ACC112 (cell line): ENCODE data around the gene KCNMA1.
"Not testable (repeated sequence)": the region's sequence is repeated elsewhere in the genome, so short reads cannot be mapped to it uniquely, and the experiment has no call there.

Experiments
- H2AFZ ChIP-seq: fragments of 200-600 bp; sonication (generic); one replicate; pipeline ENCODE4 v1.6.0; 2017; ENCODE audit warnings: antibody characterized with exemption, low read length; ENCODE audit not compliant: unreplicated experiment
- H3K27ac ChIP-seq: fragments of 200-600 bp; sonication (generic); 2 replicates; pipeline ENCODE4 v1.5.1; 2014; ENCODE audit warnings: low read depth, mild to moderate bottlenecking, antibody characterized with exemption, low read length, moderate library complexity
- H3K27me3 ChIP-seq: fragments of 200-600 bp; sonication (generic); 2 replicates; pipeline ENCODE4 v1.6.1; 2014; ENCODE audit warnings: mild to moderate bottlenecking, antibody characterized with exemption, low read length, moderate library complexity, mixed read lengths; ENCODE audit not compliant: insufficient read depth
- H3K36me3 ChIP-seq: fragments of 200-600 bp; sonication (generic); 2 replicates; pipeline ENCODE4 v1.6.1; 2016; ENCODE audit warnings: mild to moderate bottlenecking, antibody characterized with exemption, low read length, moderate library complexity, mixed read lengths; ENCODE audit not compliant: insufficient read depth
- H3K4me1 ChIP-seq: fragments of 200-600 bp; sonication (generic); one replicate; pipeline ENCODE4 v1.6.1; 2016; ENCODE audit warnings: low read length, mixed read lengths; ENCODE audit not compliant: insufficient read depth, unreplicated experiment, control insufficient read depth
- H3K4me3 ChIP-seq: fragments of 200-600 bp; sonication (generic); 2 replicates; pipeline ENCODE4 v1.5.1; 2014; ENCODE audit warnings: mild to moderate bottlenecking, low read depth, low read length
- H3K79me2 ChIP-seq: fragments of 200-600 bp; sonication (generic); one replicate; pipeline ENCODE4 v1.6.0; 2016; ENCODE audit warnings: low read length; ENCODE audit not compliant: control insufficient read depth, unreplicated experiment, insufficient read depth

KCNMA1 gene

GRCh38 chr10:77574438-77574837, 63.2 kb downstream of the KCNMA1 start:
- no peak overlapping the region for H3K27ac ChIP-seq
- no peaks in the 10 kb centered on the region for H3K36me3 ChIP-seq
- H3K4me3 ChIP-seq, result no peak overlapping the region
- no peaks in the 10 kb centered on the region for H3K27me3 ChIP-seq
- no peak overlapping the region for H2AFZ ChIP-seq
- peaks cover 4% of the 10 kb centered on the region for H3K4me1 ChIP-seq
- H3K79me2 ChIP-seq, result no peaks in the 10 kb centered on the region

GRCh38 chr10:77572520-77572919, 65.1 kb downstream of the KCNMA1 start:
- H2AFZ ChIP-seq, H3K79me2 ChIP-seq, H3K4me1 ChIP-seq, H3K27me3 ChIP-seq, H3K36me3 ChIP-seq, H3K4me3 ChIP-seq, H3K27ac ChIP-seq: not testable (repeated sequence)

GRCh38 chr10:77571490-77571889, 66.1 kb downstream of the KCNMA1 start:
- Histone ChIP-seq H3K36me3 (no peaks in the 10 kb centered on the region), H3K4me3 (no peak overlapping the region), H3K79me2 (no peaks in the 10 kb centered on the region), H2AFZ (no peak overlapping the region), H3K4me1 (no peaks in the 10 kb centered on the region), H3K27ac (no peak overlapping the region), H3K27me3 (no peaks in the 10 kb centered on the region)

DNA sequence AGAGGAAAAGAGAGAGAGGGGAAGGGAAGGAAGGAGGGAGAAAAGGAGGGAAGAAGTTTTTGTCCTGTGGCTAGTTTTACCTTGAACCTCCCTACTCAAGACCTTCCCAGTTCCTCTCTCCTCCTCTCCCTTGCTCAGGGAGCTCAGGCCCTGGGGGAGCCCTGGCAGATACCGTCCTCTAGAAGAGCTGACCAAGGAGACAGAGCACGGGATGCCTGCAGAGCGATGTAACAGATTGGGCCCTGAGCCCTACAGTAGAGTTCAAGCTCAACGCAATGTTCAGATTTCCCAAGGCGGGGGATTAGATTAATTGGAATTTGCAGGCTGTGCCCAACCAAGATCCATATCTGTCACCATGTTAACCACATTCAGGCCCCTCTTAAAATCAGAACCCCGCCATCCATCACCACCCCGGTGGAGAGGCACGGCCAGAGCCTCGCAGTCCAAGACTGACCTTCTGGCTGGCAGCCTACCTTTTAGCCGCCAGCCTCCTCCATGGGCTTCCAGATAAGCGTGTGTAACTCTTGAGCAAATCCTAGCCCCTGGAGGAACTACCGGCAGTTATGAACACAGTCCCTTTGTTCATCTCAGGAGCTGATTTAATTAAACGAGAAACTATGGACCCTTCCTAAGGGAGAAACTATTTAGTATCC, 70.6 kb downstream of the KCNMA1 start:
- H3K27me3 ChIP-seq, result no peaks in the 10 kb centered on the region
- no peak overlapping the region for H3K27ac ChIP-seq
- no peaks in the 10 kb centered on the region for H3K36me3 ChIP-seq
- H3K4me1 ChIP-seq, result peaks cover 9% of the 10 kb centered on the region
- H2AFZ ChIP-seq, result no peak overlapping the region
- no peak overlapping the region for H3K4me3 ChIP-seq
- no peaks in the 10 kb centered on the region for H3K79me2 ChIP-seq

GRCh38 chr10:77566236-77566635, 71.4 kb downstream of the KCNMA1 start:
- H3K27me3 ChIP-seq, result no peaks in the 10 kb centered on the region
- no peak overlapping the region for H3K27ac ChIP-seq
- peaks cover 9% of the 10 kb centered on the region for H3K4me1 ChIP-seq
- no peak overlapping the region for H3K4me3 ChIP-seq
- H3K79me2 ChIP-seq, result no peaks in the 10 kb centered on the region
- H2AFZ ChIP-seq, result no peak overlapping the region
- no peaks in the 10 kb centered on the region for H3K36me3 ChIP-seq

GRCh38 chr10:77565590-77566023, 72.0 kb downstream of the KCNMA1 start:
- H3K27me3 ChIP-seq, result no peaks in the 10 kb centered on the region
- no peak overlapping the region for H3K4me3 ChIP-seq
- no peak overlapping the region for H3K27ac ChIP-seq
- H2AFZ ChIP-seq, result no peak overlapping the region
- peaks cover 9% of the 10 kb centered on the region for H3K4me1 ChIP-seq
- no peaks in the 10 kb centered on the region for H3K36me3 ChIP-seq
- no peaks in the 10 kb centered on the region for H3K79me2 ChIP-seq

DNA sequence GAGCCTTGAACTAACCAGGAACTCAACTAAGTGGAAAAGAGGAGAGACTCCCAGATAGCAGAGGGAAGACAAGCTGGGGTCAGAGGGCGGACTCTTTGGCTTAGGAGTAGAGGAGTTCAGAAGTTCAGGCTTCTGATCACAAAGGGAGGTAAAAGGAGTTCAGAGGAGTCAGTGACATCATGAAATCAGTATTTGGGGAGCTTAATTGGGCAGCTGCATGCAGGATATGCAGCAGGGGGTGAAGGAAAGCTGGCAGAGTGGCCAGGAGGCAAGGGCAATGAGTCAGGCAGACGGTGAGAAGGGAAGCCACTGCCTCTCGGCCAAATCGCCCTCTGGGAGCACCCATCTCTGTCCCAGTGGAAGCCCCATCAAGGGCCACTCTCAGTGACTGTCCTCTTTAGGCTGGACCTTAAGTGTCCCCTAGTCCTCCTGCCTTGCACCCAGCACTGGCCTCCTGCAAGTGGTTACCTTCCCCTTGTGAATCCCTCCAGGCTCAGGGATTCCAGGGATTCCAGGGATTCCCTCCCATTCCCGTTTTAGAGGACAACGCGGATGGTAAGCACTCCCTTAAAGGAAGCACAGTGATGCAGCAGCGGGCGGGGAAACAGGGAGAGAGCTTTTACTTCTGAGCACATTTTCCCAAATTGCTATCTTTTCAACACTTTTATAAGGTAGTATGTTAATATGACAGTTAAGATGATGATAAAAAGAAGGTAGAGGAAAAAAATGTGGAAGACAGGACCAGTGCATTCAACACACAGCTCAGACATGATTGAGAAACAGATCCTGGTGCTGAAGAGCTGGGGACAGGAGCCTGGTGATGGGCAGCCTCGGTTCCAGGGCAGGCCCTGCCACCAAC, 72.6 kb downstream of the KCNMA1 start:
- no peak overlapping the region for H2AFZ ChIP-seq
- H3K27ac ChIP-seq, result no peak overlapping the region
- no peaks in the 10 kb centered on the region for H3K36me3 ChIP-seq
- no peaks in the 10 kb centered on the region for H3K79me2 ChIP-seq
- peaks cover 9% of the 10 kb centered on the region for H3K4me1 ChIP-seq
- no peak overlapping the region for H3K4me3 ChIP-seq
- no peaks in the 10 kb centered on the region for H3K27me3 ChIP-seq

DNA sequence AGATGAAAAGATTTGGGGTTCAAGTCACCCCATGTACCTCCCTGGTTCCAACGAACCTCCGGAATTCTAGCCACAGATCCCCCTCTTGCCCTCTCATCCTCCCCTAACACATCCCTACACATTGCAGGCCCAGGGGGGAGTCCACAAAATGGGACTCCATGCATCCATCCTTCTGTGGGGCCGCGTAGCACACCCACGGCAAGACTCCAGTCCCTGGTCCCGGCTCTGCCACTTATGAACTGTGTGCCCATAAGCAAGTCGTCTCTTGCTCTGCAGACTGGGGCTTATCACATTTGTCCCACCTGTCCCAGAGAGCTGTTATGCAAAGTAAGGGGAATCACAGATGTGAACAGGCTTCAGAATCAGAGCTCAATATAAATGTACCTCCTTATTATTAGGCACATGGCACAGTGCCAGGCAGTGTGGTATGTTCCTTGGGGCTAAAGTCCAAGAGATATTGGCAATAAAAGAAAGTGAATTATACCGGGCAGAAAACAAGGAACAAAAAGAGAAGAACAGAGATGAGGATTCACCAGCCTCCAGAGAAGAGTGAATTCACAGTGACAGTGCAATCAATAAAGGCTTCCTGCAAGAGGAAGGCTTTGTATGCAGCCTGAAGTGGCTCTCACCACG, 73.9 kb downstream of the KCNMA1 start:
- Histone ChIP-seq H3K4me3 (no peak overlapping the region), H3K79me2 (no peaks in the 10 kb centered on the region), H3K4me1 (peaks cover 9% of the 10 kb centered on the region), H3K36me3 (no peaks in the 10 kb centered on the region), H2AFZ (no peak overlapping the region), H3K27me3 (no peaks in the 10 kb centered on the region), H3K27ac (no peak overlapping the region)

DNA sequence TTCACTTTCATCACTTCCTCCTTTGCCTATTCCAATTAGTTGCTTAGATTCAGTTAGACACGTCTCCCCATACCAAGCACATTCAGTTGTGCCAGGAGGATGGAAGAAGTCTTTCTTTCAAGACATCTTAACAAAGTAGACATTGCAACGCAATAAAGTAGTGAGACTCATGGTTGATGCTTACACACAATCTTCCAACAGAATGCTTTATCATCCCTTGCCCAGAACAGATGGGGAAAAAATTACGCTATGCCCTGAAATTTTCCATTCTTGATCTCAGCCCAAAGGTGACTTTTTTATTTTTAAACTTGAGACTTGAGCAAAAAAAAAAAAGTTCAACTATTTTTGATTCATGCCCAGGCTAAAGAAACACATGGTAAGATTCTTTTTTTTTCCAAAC, 74.9 kb downstream of the KCNMA1 start:
- Histone ChIP-seq H2AFZ (no peak overlapping the region), H3K79me2 (no peaks in the 10 kb centered on the region), H3K27ac (no peak overlapping the region), H3K27me3 (no peaks in the 10 kb centered on the region), H3K4me1 (peaks cover 9% of the 10 kb centered on the region), H3K4me3 (no peak overlapping the region), H3K36me3 (no peaks in the 10 kb centered on the region)

DNA sequence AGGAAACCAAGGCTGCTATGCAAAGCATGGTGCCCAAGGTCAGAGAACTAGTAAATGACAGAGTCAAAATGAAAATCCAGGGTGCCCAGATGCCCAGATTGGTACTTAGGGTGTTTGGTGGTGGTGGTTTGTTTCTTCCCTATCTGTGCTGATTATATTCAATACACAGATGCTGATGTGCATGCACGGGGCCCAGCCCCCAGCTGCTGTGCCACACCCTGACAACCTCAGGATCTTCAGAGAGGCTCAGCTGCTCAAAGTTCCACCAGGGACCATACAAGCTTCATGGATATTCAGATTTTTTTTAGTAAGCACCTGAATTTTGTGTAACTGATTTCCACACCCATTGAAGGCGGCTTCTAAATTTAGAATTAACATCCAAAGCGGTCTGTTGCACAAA, 75.6 kb downstream of the KCNMA1 start:
- no peak overlapping the region for H2AFZ ChIP-seq
- H3K27me3 ChIP-seq, result no peaks in the 10 kb centered on the region
- H3K27ac ChIP-seq, result no peak overlapping the region
- H3K4me3 ChIP-seq, result no peak overlapping the region
- peaks cover 9% of the 10 kb centered on the region for H3K4me1 ChIP-seq
- no peaks in the 10 kb centered on the region for H3K79me2 ChIP-seq
- H3K36me3 ChIP-seq, result no peaks in the 10 kb centered on the region
